Measurements from ENCODE around the gene FBXW5. TPM values are rescaled to one million over a fixed set of nuclear protein-coding genes. Genes with fewer than 3 reads are reported as not detected.

Gene FBXW5
- total and polyA plus RNA-seq, 12 donors: 118 to 215 (median 145) TPM

- Histone ChIP-seq H3K27ac (no peak overlapping the region), H3K27me3 (no peaks in the 10 kb centered on the region), H3K4me1 (peaks cover 0 to 33% (median 16%) of the 10 kb centered on the region in 9 donors), H3K36me3 (peaks cover 10 to 44% (median 23%) of the 10 kb centered on the region in 9 donors), H3K9me3 (no peaks in the 10 kb centered on the region), H3K4me3 (no peak overlapping the region)
- TF ChIP-seq, protein P1, sequence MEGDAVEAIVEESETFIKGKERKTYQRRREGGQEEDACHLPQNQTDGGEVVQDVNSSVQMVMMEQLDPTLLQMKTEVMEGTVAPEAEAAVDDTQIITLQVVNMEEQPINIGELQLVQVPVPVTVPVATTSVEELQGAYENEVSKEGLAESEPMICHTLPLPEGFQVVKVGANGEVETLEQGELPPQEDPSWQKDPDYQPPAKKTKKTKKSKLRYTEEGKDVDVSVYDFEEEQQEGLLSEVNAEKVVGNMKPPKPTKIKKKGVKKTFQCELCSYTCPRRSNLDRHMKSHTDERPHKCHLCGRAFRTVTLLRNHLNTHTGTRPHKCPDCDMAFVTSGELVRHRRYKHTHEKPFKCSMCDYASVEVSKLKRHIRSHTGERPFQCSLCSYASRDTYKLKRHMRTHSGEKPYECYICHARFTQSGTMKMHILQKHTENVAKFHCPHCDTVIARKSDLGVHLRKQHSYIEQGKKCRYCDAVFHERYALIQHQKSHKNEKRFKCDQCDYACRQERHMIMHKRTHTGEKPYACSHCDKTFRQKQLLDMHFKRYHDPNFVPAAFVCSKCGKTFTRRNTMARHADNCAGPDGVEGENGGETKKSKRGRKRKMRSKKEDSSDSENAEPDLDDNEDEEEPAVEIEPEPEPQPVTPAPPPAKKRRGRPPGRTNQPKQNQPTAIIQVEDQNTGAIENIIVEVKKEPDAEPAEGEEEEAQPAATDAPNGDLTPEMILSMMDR (IDR thresholded peaks at IDR 0.05): no peak
- WGBS, 2 donors: 90 to 92% methylated on average over 15 of the region's 15 CpGs
- DNase-seq (no peak), ATAC-seq (no peak)
- intact Hi-C loops (cut with DNase I): loop anchor here in 1 of 10 donors (10.0 kb wide), 1 partner anchor 53 kb away; the partner anchor contains the start of gene TRAF2
These were observed 7.1 kb downstream of the FBXW5 start for GRCh38 chr9:136937186-136938001.

- Histone ChIP-seq H3K4me3 (no peak overlapping the region), H3K27me3 (no peaks in the 10 kb centered on the region), H3K4me1 (peaks cover 0 to 26% (median 11%) of the 10 kb centered on the region in 9 donors), H3K9me3 (no peaks in the 10 kb centered on the region), H3K36me3 (peaks cover 8 to 37% (median 16%) of the 10 kb centered on the region in 9 donors), H3K27ac (no peak overlapping the region)
- TF ChIP-seq, protein P1 (IDR thresholded peaks at IDR 0.05): no peak
- intact Hi-C loops (cut with DNase I): loop anchor here in 1 of 10 donors (10.0 kb wide), 1 partner anchor 52 kb away; the partner anchor contains the start of gene TRAF2
- DNase-seq: no peak
- 91 to 94% methylated on average over 8 of the region's 8 CpGs for WGBS, 2 donors
- ATAC-seq: no peak
These were observed 7.8 kb downstream of the FBXW5 start for GRCh38 chr9:136936645-136937170.

GRCh38 chr9:136935651-136936050 is 8.9 kb downstream of the FBXW5 start:
- no peak overlapping the region for H3K4me3 ChIP-seq
- WGBS, 2 donors: 69 to 80% methylated on average over 3 of the region's 3 CpGs
- peaks cover 0 to 4% (median 0%) of the 10 kb centered on the region in 11 donors for H3K9me3 ChIP-seq
- ATAC-seq: no peak
- DNase-seq: no peak
- TF ChIP-seq, protein P1 (IDR thresholded peaks at IDR 0.05): no peak
- no peaks in the 10 kb centered on the region for H3K27me3 ChIP-seq
- peaks cover 0 to 26% (median 6%) of the 10 kb centered on the region in 9 donors for H3K36me3 ChIP-seq
- intact Hi-C loops (cut with DNase I): loop anchor here in 1 of 10 donors (10.0 kb wide), 1 partner anchor 51 kb away; the partner anchor contains the start of gene TRAF2
- no peak overlapping the region for H3K27ac ChIP-seq
- peaks cover 0 to 17% (median 9%) of the 10 kb centered on the region in 9 donors for H3K4me1 ChIP-seq

DNA sequence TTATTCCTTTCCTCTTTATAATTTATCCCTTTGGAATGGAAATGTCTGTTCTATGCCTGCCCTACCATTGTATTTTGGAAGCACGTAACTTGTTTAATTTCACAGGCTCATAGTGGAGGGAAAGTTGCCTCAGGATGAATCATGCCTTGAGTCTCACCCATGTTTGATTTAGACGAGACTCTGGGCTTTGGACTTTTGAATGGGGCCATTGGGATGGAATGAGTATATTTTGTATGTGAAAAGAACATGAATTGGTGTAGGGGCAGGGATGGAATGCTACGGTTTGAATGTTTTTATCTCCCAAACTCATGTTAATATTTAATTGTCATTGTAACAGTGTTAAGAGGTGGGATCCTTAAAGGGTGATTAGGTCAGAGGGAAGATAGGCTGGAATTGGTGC is 10.3 kb downstream of the FBXW5 start:
- TF ChIP-seq, protein P1 (IDR thresholded peaks at IDR 0.05): no peak

More for the DNA sequence above, 10.3 kb downstream of the FBXW5 start:
- DNase-seq (no peak), ATAC-seq (no peak)
- intact Hi-C loops (cut with DNase I): loop anchor here in 1 of 10 donors (10.0 kb wide), 1 partner anchor 49 kb away; the partner anchor contains the start of gene TRAF2
- Histone ChIP-seq H3K4me1 (peaks cover 2 to 17% (median 11%) of the 10 kb centered on the region in 9 donors), H3K27me3 (no peaks in the 10 kb centered on the region), H3K36me3 (peaks cover 0 to 13% (median 0%) of the 10 kb centered on the region in 9 donors), H3K9me3 (peaks cover 0 to 4% (median 0%) of the 10 kb centered on the region in 11 donors), H3K27ac (no peak overlapping the region), H3K4me3 (no peak overlapping the region)
- WGBS, 2 donors: 96 to 97% methylated on average over 3 of the region's 3 CpGs
